Activated T-helper 1 cell treated with Interleukin-2 at 50 U/mL for 16 hours (primary cell): ENCODE measurements around the gene TUBD1.
"Not testable (repeated sequence)": the region's sequence is repeated elsewhere in the genome, so short reads cannot be mapped to it uniquely, and the experiment has no call there.

Experiments used
- DNase-seq: peaks from one replicate; pipeline ENCODE4 v3.0.0-alpha.2; 2020; ENCODE audit warnings: low read depth

The TUBD1 gene

GRCh38 chr17:59892924-59893675 is at the start of gene TUBD1, which contains the start of gene RPS6KB1:
TSS of gene TUBD1 (minus strand) at chr17:59892943. CDS start at chr17:59891002, 1,941 bp downstream.
TSS of gene RPS6KB1 (plus strand) at chr17:59893121. CDS start at chr17:59893185, 64 bp downstream.
- peak; percentile 95 for DNase-seq

GRCh38 chr17:59941131-59941530 is 48.4 kb upstream of the TUBD1 start:
- no peak for DNase-seq

GRCh38 chr17:59940697-59941096 is 48.0 kb upstream of the TUBD1 start:
- DNase-seq = not testable (repeated sequence)

- not testable (repeated sequence) for DNase-seq
These were observed 40.6 kb upstream of the TUBD1 start for GRCh38 chr17:59933317-59933716.

GRCh38 chr17:59930768-59931167 is 38.0 kb upstream of the TUBD1 start:
- not testable (repeated sequence) for DNase-seq

- not testable (repeated sequence) for DNase-seq
These were observed 37.4 kb upstream of the TUBD1 start for GRCh38 chr17:59930121-59930520.

- not testable (repeated sequence) for DNase-seq
These were observed 27.9 kb upstream of the TUBD1 start for GRCh38 chr17:59920637-59921036.

- DNase-seq = no peak
These were observed 23.7 kb upstream of the TUBD1 start for GRCh38 chr17:59916446-59916845.

- DNase-seq = no peak
These were observed 21.6 kb upstream of the TUBD1 start for GRCh38 chr17:59914274-59914854.

- DNase-seq = no peak
These were observed 14.7 kb upstream of the TUBD1 start for GRCh38 chr17:59907467-59907866.

GRCh38 chr17:59903455-59903854 is 10.7 kb upstream of the TUBD1 start:
- no peak for DNase-seq

- no peak for DNase-seq
These were observed 8.9 kb upstream of the TUBD1 start for GRCh38 chr17:59901604-59902003.

- DNase-seq = no peak
These were observed 6.4 kb upstream of the TUBD1 start for GRCh38 chr17:59899099-59899498.

- no peak for DNase-seq
These were observed 4.3 kb upstream of the TUBD1 start for GRCh38 chr17:59897090-59897489.

GRCh38 chr17:59893676-59894100 is 945 bp upstream of the TUBD1 start:
- no peak for DNase-seq

GRCh38 chr17:59892251-59892923 is 356 bp downstream of the TUBD1 start:
- DNase-seq = no peak

- no peak for DNase-seq
These were observed 2.0 kb downstream of the TUBD1 start for GRCh38 chr17:59890720-59891119.

GRCh38 chr17:59888145-59888750 is 4.5 kb downstream of the TUBD1 start:
- no peak for DNase-seq

- no peak for DNase-seq
These were observed 7.9 kb downstream of the TUBD1 start for GRCh38 chr17:59884861-59885260.

- DNase-seq = no peak
These were observed 14.1 kb downstream of the TUBD1 start for GRCh38 chr17:59878624-59879023.

- DNase-seq = no peak
These were observed 14.8 kb downstream of the TUBD1 start for GRCh38 chr17:59877965-59878364.

GRCh38 chr17:59876107-59876506 is 16.6 kb downstream of the TUBD1 start:
- no peak for DNase-seq

- DNase-seq = no peak
These were observed 18.4 kb downstream of the TUBD1 start for GRCh38 chr17:59874376-59874775.
